HUES64 (cell line): ENCODE data around the gene UCK2.

ENCODE experiments used
- H3K27ac ChIP-seq: 2 replicates; pipeline ENCODE4 v1.7.0; 2013; ENCODE audit warnings: low read depth, low read length, inconsistent platforms
- H3K27me3 ChIP-seq: 2 replicates; pipeline ENCODE4 v1.6.1; 2013; ENCODE audit warnings: mild to moderate bottlenecking, low read length; ENCODE audit not compliant: insufficient read depth
- H3K36me3 ChIP-seq: 2 replicates; pipeline ENCODE4 v1.6.1; 2013; ENCODE audit warnings: mild to moderate bottlenecking, low read length; ENCODE audit not compliant: insufficient read depth
- H3K4me1 ChIP-seq: 2 replicates; pipeline ENCODE4 v1.6.1; 2013; ENCODE audit warnings: mild to moderate bottlenecking, low read length, moderate library complexity; ENCODE audit not compliant: insufficient read depth
- H3K4me3 ChIP-seq: 2 replicates; pipeline ENCODE4 v1.5.1; 2013; ENCODE audit warnings: mild to moderate bottlenecking, low read length, moderate library complexity
- H3K9ac ChIP-seq: 2 replicates; pipeline ENCODE4 v1.6.1; 2013; ENCODE audit warnings: mild to moderate bottlenecking, low read depth, low read length
- H3K9me3 ChIP-seq: 2 replicates; pipeline ENCODE4 v1.6.1; 2013; ENCODE audit warnings: low read depth, low read length; ENCODE audit not compliant: insufficient read depth
- WGBS: fragments of 150-250, 120-280 bp; methylation state at CpG from one replicate; pipeline ENCODE4 v1.1.7; 2013; ENCODE audit warnings: missing lambda C conversion rate; 5-methylcytosine and 5-hydroxymethylcytosine counted together

The UCK2 gene

DNA sequence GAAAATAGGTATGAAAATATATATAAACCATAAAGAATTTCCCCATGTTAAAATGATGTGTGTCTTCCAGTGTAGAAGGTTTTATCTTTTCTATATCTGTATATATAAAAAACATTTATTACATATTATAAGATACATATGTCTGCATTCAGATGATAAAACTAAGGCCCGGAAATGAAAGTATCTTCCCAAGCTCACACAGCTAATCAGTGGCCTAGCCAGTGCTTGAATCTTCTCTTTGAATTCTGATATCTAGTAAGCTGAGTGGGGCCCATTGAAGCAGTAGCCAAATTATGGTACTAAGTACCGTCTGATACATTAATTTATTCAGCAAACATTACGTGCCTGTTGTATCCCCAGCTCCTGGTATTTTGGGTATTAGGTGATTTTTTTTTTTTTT lies 28.6 kb downstream of the UCK2 start:
- H3K4me3 ChIP-seq = no peak overlapping the region
- H3K9ac ChIP-seq = no peak overlapping the region
- peaks cover 55% of the 10 kb centered on the region for H3K4me1 ChIP-seq
- H3K9me3 ChIP-seq = no peaks in the 10 kb centered on the region
- 94% methylated on average over 2 of the region's 3 CpGs for WGBS
- H3K27me3 ChIP-seq = no peaks in the 10 kb centered on the region
- H3K36me3 ChIP-seq = no peaks in the 10 kb centered on the region
- H3K27ac ChIP-seq = no peak overlapping the region; the same call in 1 of the 2 replicates

DNA sequence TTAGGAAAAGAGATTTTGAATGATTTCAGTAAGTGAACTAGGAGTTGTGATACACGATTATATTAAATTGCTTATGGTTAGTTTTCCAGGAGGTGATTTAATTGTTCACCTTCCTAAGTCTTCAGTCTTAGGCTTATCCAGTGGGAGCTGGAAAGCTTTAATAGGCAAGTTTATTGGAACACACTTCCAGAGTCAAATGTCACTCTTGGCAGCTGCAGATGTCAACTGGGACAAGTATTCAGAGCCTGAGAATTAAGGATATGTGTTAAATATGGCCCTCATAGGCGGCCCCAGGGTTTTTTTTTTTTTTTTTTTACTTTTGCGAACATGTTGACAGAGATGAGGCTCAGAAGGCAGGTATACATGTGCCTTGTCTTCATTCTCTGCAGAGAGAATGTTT lies 29.2 kb downstream of the UCK2 start:
- WGBS = 75% methylated on average over 3 of the region's 3 CpGs
- Histone ChIP-seq H3K9me3 (no peaks in the 10 kb centered on the region), H3K9ac (no peak overlapping the region), H3K36me3 (no peaks in the 10 kb centered on the region), H3K27ac (no peak overlapping the region; the same call in 1 of the 2 replicates), H3K4me3 (peak overlapping the region; percentile 10; the same call in 1 of the 2 replicates), H3K27me3 (no peaks in the 10 kb centered on the region), H3K4me1 (peaks cover 56% of the 10 kb centered on the region)

GRCh38 chr1:165857046-165857801 lies 29.8 kb downstream of the UCK2 start:
- Histone ChIP-seq H3K36me3 (no peaks in the 10 kb centered on the region), H3K27me3 (no peaks in the 10 kb centered on the region), H3K4me1 (peaks cover 62% of the 10 kb centered on the region), H3K27ac (no peak overlapping the region; the same call in 1 of the 2 replicates), H3K9me3 (no peaks in the 10 kb centered on the region), H3K4me3 (peak overlapping the region; percentile 10; the same call in 1 of the 2 replicates), H3K9ac (no peak overlapping the region)
- WGBS = 87% methylated on average over 7 of the region's 8 CpGs

- WGBS = 84% methylated on average over 3 of the region's 3 CpGs
- Histone ChIP-seq H3K4me1 (peaks cover 57% of the 10 kb centered on the region), H3K9ac (no peak overlapping the region), H3K4me3 (no peak overlapping the region), H3K9me3 (no peaks in the 10 kb centered on the region), H3K27me3 (no peaks in the 10 kb centered on the region), H3K36me3 (no peaks in the 10 kb centered on the region), H3K27ac (no peak overlapping the region)
Observed at GRCh38 chr1:165858364-165858823, 31.0 kb downstream of the UCK2 start.

DNA sequence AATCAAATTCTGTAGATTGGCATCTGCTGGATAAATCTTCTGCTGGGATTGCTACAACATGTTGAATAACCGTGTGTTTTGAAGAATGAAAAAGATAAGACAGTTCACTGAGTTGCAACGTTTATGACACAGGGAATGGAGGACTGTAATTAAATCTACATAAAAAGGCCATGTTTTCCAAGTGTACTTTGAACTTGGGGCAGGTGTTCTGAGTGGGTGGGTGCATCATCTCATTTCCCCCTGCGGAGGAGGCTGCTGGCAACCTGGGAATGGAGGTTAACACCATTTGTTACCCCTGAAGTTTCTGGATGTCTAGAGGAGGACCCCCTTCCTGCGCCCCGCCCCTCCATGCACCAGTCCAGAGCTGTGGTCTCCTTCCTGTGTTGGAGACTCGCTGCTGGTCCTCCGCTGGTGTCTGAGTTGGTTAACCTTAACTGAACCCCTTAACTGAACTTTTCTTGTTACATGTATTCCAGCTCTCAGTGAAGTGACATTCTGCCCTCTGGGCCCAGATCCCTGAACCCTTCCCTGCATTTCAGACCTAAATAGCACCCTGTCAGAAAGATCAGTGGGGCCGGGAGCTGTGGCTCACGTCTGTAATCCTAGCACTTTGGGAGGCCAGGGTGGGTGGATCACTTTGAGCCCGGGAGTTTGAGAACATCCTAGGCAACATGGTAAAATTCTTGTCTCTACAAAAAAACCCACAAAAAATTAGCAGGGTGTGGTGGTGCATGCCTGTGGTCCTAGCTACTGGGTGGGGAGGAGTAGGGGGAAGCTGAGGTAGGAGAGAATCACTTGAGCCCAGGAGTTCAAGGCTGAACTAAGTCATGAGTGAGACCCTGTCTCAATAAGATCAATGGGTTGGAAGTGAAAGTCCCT lies 31.8 kb downstream of the UCK2 start:
- H3K4me3 ChIP-seq = no peak overlapping the region
- H3K27me3 ChIP-seq = no peaks in the 10 kb centered on the region
- no peak overlapping the region for H3K9ac ChIP-seq
- no peaks in the 10 kb centered on the region for H3K36me3 ChIP-seq
- no peaks in the 10 kb centered on the region for H3K9me3 ChIP-seq
- H3K4me1 ChIP-seq = peaks cover 49% of the 10 kb centered on the region
- WGBS = 94% methylated on average over 10 of the region's 10 CpGs
- no peak overlapping the region for H3K27ac ChIP-seq

DNA sequence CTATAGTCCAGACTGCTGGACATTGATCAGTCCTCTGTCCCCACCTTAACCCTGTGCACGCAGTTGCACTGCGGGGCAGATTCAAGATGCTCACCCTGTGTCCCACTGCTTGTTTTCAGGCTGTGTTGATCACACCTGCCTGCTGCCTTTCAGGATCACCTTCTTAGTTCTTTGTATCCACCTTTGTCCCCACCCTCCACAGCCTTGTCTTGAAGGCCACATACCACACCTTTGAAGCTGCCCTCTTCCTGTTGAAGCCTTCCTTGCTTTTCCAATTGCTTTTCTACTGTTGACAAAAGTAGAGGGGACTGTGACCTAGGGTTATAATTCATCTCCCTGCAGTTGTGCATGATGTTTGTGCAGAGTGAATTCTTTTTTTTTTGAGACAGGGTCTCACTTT lies 32.7 kb downstream of the UCK2 start:
- H3K4me3 ChIP-seq = no peak overlapping the region
- no peaks in the 10 kb centered on the region for H3K9me3 ChIP-seq
- H3K9ac ChIP-seq = no peak overlapping the region
- no peaks in the 10 kb centered on the region for H3K27me3 ChIP-seq
- no peak overlapping the region for H3K27ac ChIP-seq
- 96% methylated on average over 2 of the region's 2 CpGs for WGBS
- peaks cover 41% of the 10 kb centered on the region for H3K4me1 ChIP-seq
- no peaks in the 10 kb centered on the region for H3K36me3 ChIP-seq

DNA sequence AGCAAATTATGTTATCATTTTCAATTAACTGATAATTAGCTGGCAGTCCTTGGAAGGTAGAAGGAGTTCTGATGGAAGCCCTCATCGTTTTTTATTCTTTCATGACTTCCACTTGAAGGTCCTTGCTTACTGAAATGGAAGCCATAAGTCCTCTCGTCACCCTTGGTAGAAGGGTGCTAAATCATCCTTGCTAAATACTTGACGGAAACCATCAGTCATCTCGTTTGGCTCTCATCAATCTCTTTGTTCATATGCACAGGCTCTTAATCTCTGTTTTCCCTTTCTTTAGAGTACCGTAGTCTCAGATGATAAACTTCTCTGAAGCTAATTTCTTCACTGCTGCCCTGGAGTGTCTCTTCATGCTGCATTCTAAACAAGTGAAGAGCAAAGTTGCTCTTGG lies 34.5 kb downstream of the UCK2 start:
- WGBS = 75% methylated on average over 5 of the region's 5 CpGs
- Histone ChIP-seq H3K27ac (no peak overlapping the region), H3K4me1 (peaks cover 32% of the 10 kb centered on the region), H3K9me3 (no peaks in the 10 kb centered on the region), H3K9ac (no peak overlapping the region), H3K36me3 (0 out of 2 replicates have a peak, but pooled peaks cover 5% of the 10 kb centered on the region), H3K4me3 (no peak overlapping the region), H3K27me3 (no peaks in the 10 kb centered on the region)

DNA sequence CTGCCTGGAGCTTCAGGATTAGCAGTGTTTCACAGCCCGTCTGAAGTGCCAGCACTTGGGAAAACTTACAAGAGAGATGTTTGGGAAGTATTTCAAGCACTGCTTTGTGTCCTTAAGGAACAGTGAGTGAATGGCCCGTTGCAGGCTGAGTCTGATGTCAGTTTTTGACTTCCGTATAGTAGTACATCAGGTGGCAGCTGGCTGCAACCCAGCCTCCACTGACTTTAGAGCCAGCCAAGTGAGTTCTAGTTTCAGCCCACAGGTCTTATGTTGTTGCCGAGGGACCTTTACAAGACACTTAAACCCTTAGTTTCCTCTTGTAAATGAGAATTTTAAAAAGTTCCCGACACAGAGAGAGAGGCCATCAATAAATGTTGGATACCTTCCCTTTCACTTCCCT lies 35.0 kb downstream of the UCK2 start:
- 86% methylated on average over 5 of the region's 5 CpGs for WGBS
- H3K9me3 ChIP-seq = no peaks in the 10 kb centered on the region
- H3K36me3 ChIP-seq = 0 out of 2 replicates have a peak, but pooled peaks cover 5% of the 10 kb centered on the region
- H3K27me3 ChIP-seq = no peaks in the 10 kb centered on the region
- peaks cover 27% of the 10 kb centered on the region for H3K4me1 ChIP-seq
- H3K4me3 ChIP-seq = no peak overlapping the region
- H3K9ac ChIP-seq = no peak overlapping the region
- no peak overlapping the region for H3K27ac ChIP-seq

GRCh38 chr1:165863346-165863745 lies 35.9 kb downstream of the UCK2 start:
- H3K4me1 ChIP-seq = peaks cover 26% of the 10 kb centered on the region

GRCh38 chr1:165865633-165866340 lies 38.4 kb downstream of the UCK2 start:
- 90% methylated on average over 12 of the region's 12 CpGs for WGBS
- Histone ChIP-seq H3K27ac (0 out of 2 replicates have a peak overlapping the region, but pooled peaks have one; percentile 3), H3K4me1 (peaks cover 29% of the 10 kb centered on the region), H3K36me3 (0 out of 2 replicates have a peak, but pooled peaks cover 5% of the 10 kb centered on the region), H3K27me3 (no peaks in the 10 kb centered on the region), H3K4me3 (no peak overlapping the region), H3K9me3 (no peaks in the 10 kb centered on the region), H3K9ac (no peak overlapping the region)

More at GRCh38 chr1:165863346-165863745, 35.9 kb downstream of the UCK2 start:
- Histone ChIP-seq H3K27ac (peak overlapping the region; percentile 15; the same call in 1 of the 2 replicates), H3K36me3 (0 out of 2 replicates have a peak, but pooled peaks cover 5% of the 10 kb centered on the region), H3K9me3 (no peaks in the 10 kb centered on the region), H3K27me3 (no peaks in the 10 kb centered on the region), H3K9ac (no peak overlapping the region), H3K4me3 (no peak overlapping the region)
- WGBS = 88% methylated on average over 2 of the region's 2 CpGs
